GM12873 (cell line): Measurements from ENCODE around the gene WNT2B.

Source experiments
- TF ChIP-seq, protein P1 (sequence below): IDR thresholded peaks from 2 replicates; pipeline ENCODE4 v1.5.1; 2012; ENCODE audit warnings: low read depth, mild to moderate bottlenecking, moderate library complexity, low read length, control low read depth; ENCODE audit not compliant: insufficient read depth; ENCODE audit errors: missing control alignments

Gene WNT2B

GRCh38 chr1:112508278-112509004 is at the start of gene WNT2B:
WNT2B (plus strand) TSS chr1:112508965; CDS start chr1:112509263, 298 bp downstream.
- TF ChIP-seq, protein P1, sequence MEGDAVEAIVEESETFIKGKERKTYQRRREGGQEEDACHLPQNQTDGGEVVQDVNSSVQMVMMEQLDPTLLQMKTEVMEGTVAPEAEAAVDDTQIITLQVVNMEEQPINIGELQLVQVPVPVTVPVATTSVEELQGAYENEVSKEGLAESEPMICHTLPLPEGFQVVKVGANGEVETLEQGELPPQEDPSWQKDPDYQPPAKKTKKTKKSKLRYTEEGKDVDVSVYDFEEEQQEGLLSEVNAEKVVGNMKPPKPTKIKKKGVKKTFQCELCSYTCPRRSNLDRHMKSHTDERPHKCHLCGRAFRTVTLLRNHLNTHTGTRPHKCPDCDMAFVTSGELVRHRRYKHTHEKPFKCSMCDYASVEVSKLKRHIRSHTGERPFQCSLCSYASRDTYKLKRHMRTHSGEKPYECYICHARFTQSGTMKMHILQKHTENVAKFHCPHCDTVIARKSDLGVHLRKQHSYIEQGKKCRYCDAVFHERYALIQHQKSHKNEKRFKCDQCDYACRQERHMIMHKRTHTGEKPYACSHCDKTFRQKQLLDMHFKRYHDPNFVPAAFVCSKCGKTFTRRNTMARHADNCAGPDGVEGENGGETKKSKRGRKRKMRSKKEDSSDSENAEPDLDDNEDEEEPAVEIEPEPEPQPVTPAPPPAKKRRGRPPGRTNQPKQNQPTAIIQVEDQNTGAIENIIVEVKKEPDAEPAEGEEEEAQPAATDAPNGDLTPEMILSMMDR = no peak

DNA sequence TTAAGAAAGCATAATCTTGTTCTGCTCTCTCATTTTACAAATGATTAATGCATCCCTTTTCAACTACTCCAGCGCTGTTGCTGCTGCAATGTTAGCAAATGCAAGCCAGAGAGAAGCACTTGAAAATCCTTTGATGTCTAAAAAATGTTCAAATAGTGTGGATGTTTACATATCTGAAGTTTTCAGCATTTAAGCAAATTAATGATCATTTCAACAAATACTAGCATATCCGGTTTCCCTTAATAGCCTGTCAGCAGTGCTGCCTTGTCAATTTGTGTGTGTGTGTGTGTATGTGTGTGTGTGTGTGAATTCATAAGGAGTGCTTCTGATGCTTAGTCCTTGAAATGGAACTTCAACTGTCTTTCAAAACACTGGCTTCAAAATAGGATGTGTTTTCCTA is 48.1 kb upstream of the WNT2B start:
- TF ChIP-seq, protein P1 = no peak

GRCh38 chr1:112461200-112461871 is 47.4 kb upstream of the WNT2B start:
- TF ChIP-seq, protein P1 = no peak

DNA sequence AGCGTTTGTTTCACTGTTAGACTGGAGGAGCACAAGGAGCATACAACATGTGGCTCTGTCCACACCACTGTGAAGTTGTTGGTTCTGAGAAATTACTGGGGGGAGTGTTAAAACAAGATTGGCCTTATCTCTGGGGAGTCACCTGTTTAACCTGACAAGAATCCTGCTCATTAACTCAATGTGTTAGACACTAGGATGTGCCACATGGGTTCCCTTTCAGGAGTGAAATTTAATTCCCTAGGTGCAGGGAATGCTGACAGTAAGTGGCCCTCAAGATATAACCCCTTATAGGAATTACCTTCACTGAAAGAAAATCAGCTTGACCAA is 45.8 kb upstream of the WNT2B start:
- TF ChIP-seq, protein P1 = no peak

GRCh38 chr1:112464501-112464900 is 44.3 kb upstream of the WNT2B start:
- TF ChIP-seq, protein P1 = no peak

DNA sequence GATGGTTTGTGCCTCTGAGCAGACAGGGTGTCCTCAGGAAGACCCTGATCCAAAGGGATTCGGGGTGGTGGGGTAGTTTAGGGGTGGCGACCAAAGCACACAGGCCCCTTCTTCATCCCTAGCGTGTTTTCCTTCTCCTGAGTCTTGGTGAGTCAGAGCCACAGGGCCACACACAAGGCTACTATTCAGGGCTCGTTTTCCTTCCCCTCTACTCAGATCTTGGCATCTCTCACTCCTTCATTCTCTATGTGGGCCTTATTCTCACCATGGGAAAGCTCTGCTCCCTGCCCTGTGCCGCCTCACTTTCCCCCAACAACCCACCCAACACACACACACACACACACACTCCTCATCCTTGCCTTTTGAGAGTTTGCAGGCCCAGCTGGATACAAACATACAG is 43.6 kb upstream of the WNT2B start:
- TF ChIP-seq, protein P1 = no peak

DNA sequence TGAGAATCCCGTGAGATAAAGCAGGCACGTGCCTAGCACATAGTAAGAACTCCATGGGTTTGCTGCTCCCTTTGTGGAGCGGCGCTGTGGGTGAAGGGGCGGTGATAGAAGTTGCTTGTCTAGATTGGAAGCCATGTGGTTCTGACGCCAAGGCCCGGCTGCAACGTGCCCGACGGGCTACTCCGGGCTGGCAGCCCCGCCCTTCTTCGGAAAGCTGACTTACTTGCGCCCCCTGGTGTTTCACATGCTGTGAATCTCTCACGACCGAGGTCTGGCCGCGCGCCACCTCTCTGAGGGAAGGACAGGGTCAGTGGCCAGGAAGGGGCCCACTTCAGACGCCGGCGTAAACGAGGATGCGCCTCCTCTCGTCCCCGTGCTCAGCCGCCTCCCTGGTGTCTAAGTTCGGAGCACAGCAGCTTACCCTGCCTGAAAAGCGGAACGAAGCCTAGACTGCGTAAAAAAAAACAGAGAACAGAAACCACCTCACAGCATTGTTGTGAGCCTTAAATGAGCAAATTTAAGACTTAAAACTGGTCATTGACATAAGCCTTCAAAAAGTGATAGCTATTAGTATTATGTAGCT is 42.6 kb upstream of the WNT2B start:
- TF ChIP-seq, protein P1 = peak; percentile 81
